ENCODE data around the gene KCNQ1OT1.

Gene KCNQ1OT1

DNA sequence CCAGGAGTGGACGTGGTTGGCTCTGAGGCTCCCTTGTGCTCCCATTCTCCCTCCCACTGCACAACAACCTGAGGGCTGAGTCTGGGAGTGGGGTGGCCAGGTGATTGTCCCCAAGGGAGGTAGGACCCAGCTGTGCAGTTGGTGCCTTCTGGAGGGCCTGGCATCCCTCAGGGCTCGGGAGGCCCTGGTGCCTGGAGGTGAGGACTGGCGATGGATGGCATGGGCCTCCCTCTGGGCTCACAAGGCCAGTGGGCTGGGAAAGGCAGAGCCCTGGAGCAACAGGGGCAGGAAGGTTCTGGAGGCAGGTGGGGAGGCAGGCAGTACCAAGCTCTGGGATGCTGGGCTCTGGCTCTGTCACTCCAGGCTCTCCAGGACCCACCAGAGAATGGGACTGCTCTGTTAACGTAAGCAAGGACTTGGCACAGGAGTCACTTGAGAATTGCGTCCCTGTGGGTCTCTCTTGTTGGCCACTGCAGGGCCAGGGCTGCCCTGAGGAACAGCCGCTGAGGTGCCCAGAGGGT, 114.2 kb downstream of the KCNQ1OT1 start:
- no peak overlapping the region for H3K9ac ChIP-seq (ENCODE audit: low read length)
- DNase-seq: no peak
- no peaks in the 10 kb centered on the region for H3K9me3 ChIP-seq (replicated peaks; ENCODE audit: insufficient read depth, low read length)
- no peak overlapping the region for H3K4me3 ChIP-seq (ENCODE audit: low read length)
- no peaks in the 10 kb centered on the region for H3K4me1 ChIP-seq (ENCODE audit: low read length)
- no peaks in the 10 kb centered on the region for H3K9me2 ChIP-seq (replicated peaks; ENCODE audit: insufficient read depth, low read length)
- H3F3A ChIP-seq (ENCODE audit: insufficient read depth, low read length): no peaks in the 10 kb centered on the region
- no peaks in the 10 kb centered on the region for H3K27me3 ChIP-seq (replicated peaks; ENCODE audit: insufficient read depth, low read length)
- H4K20me1 ChIP-seq (ENCODE audit: insufficient read depth, low read length): no peaks in the 10 kb centered on the region
- H3K27ac ChIP-seq (ENCODE audit: low read length): no peak overlapping the region
- H2AFZ ChIP-seq (ENCODE audit: low read length): no peak overlapping the region
- no peaks in the 10 kb centered on the region for H3K79me2 ChIP-seq (ENCODE audit: low read length)
- H3K4me2 ChIP-seq (ENCODE audit: low read depth, low read length): no peak overlapping the region
- TF ChIP-seq EZH2phosphoT487 (IDR thresholded peaks at IDR 0.05; ENCODE audit: low read length) (no peak), EZH2 (optimal IDR thresholded peaks at IDR 0.05; ENCODE audit: low read depth, low read length) (no peak)
- TF ChIP-seq, protein P1, sequence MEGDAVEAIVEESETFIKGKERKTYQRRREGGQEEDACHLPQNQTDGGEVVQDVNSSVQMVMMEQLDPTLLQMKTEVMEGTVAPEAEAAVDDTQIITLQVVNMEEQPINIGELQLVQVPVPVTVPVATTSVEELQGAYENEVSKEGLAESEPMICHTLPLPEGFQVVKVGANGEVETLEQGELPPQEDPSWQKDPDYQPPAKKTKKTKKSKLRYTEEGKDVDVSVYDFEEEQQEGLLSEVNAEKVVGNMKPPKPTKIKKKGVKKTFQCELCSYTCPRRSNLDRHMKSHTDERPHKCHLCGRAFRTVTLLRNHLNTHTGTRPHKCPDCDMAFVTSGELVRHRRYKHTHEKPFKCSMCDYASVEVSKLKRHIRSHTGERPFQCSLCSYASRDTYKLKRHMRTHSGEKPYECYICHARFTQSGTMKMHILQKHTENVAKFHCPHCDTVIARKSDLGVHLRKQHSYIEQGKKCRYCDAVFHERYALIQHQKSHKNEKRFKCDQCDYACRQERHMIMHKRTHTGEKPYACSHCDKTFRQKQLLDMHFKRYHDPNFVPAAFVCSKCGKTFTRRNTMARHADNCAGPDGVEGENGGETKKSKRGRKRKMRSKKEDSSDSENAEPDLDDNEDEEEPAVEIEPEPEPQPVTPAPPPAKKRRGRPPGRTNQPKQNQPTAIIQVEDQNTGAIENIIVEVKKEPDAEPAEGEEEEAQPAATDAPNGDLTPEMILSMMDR (IDR thresholded peaks at IDR 0.05; ENCODE audit: low read length): no peak
- H3K36me3 ChIP-seq (replicated peaks; ENCODE audit: insufficient read depth, low read length): no peaks in the 10 kb centered on the region

DNA sequence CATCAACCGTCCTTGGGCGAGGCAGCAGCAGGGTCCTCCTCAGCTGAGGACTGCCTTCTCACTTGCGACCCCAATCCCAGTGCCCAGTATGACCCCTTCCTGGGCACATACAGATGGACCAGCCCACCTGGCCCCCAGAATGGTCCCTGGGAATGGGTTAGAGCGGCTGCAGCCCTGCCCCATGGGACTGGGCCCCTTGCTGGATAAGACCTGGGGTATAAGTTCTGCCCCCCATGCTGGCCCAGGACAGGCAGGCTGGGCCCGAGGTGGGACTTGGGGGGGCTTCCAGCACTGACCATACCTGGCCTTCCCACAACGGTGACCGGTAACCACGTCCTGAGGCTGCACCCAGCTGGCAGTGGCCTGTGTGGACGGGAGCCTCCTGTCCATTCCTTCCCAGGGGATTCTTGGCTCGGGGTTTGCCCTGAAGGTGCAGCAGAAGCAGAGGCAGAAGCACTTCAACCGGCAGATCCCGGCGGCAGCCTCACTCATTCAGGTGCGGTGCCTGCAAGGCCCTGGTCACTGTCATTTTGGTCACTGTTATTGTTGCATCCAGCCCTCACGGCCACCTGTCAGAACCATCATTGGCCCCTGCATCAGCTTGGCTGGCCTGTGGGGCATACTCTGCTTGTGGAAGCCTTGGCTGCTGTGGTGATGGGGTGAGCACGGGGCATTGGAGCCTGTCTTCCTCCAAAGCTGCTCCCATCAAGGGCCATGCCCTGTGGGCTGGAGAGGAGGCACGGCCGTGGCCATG, 114.8 kb downstream of the KCNQ1OT1 start:
- no peaks in the 10 kb centered on the region for H4K20me1 ChIP-seq (ENCODE audit: insufficient read depth, low read length)
- no peaks in the 10 kb centered on the region for H3K27me3 ChIP-seq (replicated peaks; ENCODE audit: insufficient read depth, low read length)
- TF ChIP-seq EZH2 (optimal IDR thresholded peaks at IDR 0.05; ENCODE audit: low read depth, low read length) (no peak), EZH2phosphoT487 (IDR thresholded peaks at IDR 0.05; ENCODE audit: low read length) (no peak)
- TF ChIP-seq, protein P1 (IDR thresholded peaks at IDR 0.05; ENCODE audit: low read length): no peak
- no peak overlapping the region for H2AFZ ChIP-seq (ENCODE audit: low read length)
- no peak overlapping the region for H3K4me3 ChIP-seq (ENCODE audit: low read length)
- H3F3A ChIP-seq (ENCODE audit: insufficient read depth, low read length): no peaks in the 10 kb centered on the region
- H3K4me1 ChIP-seq (ENCODE audit: low read length): no peaks in the 10 kb centered on the region
- no peak overlapping the region for H3K27ac ChIP-seq (ENCODE audit: low read length)
- no peak overlapping the region for H3K4me2 ChIP-seq (ENCODE audit: low read depth, low read length)
- H3K9me2 ChIP-seq (replicated peaks; ENCODE audit: insufficient read depth, low read length): no peaks in the 10 kb centered on the region
- H3K9me3 ChIP-seq (replicated peaks; ENCODE audit: insufficient read depth, low read length): no peaks in the 10 kb centered on the region
- no peaks in the 10 kb centered on the region for H3K36me3 ChIP-seq (replicated peaks; ENCODE audit: insufficient read depth, low read length)
- no peaks in the 10 kb centered on the region for H3K79me2 ChIP-seq (ENCODE audit: low read length)
- no peak overlapping the region for H3K9ac ChIP-seq (ENCODE audit: low read length)
- DNase-seq: no peak

DNA sequence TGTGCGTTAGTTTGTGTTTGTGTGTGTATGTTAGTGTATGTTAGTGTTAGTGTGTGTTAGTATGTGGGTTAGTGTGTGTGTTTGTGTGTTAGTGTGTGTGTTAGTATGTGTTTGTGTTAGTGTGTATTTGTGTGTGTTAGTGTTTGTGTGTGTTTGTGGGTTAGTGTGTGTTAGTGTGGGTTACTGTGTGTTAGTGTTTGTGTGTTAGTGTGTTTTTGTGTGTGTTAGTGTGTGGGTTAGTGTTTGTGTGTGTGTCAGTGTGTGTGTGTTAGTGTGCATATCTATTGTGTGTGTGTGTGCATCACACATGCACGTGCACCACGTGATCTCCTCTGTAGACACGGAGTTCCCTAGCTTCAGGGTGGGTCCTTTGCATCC, 115.4 kb downstream of the KCNQ1OT1 start:
- Histone ChIP-seq H3K4me3 (ENCODE audit: low read length) (no peak overlapping the region), H3K27me3 (replicated peaks; ENCODE audit: insufficient read depth, low read length) (no peaks in the 10 kb centered on the region), H2AFZ (ENCODE audit: low read length) (no peak overlapping the region), H3K9me3 (replicated peaks; ENCODE audit: insufficient read depth, low read length) (no peaks in the 10 kb centered on the region), H3K79me2 (ENCODE audit: low read length) (no peaks in the 10 kb centered on the region), H3K9ac (ENCODE audit: low read length) (no peak overlapping the region), H3K36me3 (replicated peaks; ENCODE audit: insufficient read depth, low read length) (no peaks in the 10 kb centered on the region), H3K4me1 (ENCODE audit: low read length) (no peaks in the 10 kb centered on the region), H4K20me1 (ENCODE audit: insufficient read depth, low read length) (no peaks in the 10 kb centered on the region), H3K4me2 (ENCODE audit: low read depth, low read length) (no peak overlapping the region), H3K27ac (ENCODE audit: low read length) (no peak overlapping the region), H3K9me2 (replicated peaks; ENCODE audit: insufficient read depth, low read length) (no peaks in the 10 kb centered on the region), H3F3A (ENCODE audit: insufficient read depth, low read length) (no peaks in the 10 kb centered on the region)
- TF ChIP-seq EZH2 (optimal IDR thresholded peaks at IDR 0.05; ENCODE audit: low read depth, low read length): no peak
- TF ChIP-seq, protein P1 (IDR thresholded peaks at IDR 0.05; ENCODE audit: low read length): no peak
- no peak for TF ChIP-seq EZH2phosphoT487 (IDR thresholded peaks at IDR 0.05; ENCODE audit: low read length)
- no peak for DNase-seq
